Parathyroid adenoma (tissue), 2 donors: ENCODE results near the gene ZNF862.

Experiments used
- H2AFZ ChIP-seq: fragments of 300-600 bp; sonication (generic); one replicate; pipeline ENCODE4 v1.7.0; 2017; ENCODE audit warnings: antibody characterized with exemption, mild to moderate bottlenecking
- H3K27ac ChIP-seq: fragments of 300-600 bp; sonication (generic); one replicate; pipeline ENCODE4 v1.7.0; 2017
- H3K27me3 ChIP-seq: fragments of 300-600 bp; sonication (generic); one replicate; pipeline ENCODE4 v1.7.0; 2017; ENCODE audit warnings: low read length; ENCODE audit not compliant: control insufficient read depth, insufficient read depth
- H3K36me3 ChIP-seq: fragments of 300-600 bp; sonication (generic); one replicate; pipeline ENCODE4 v1.7.0; 2017; ENCODE audit warnings: low read length; ENCODE audit not compliant: control insufficient read depth, insufficient read depth
- H3K4me1 ChIP-seq: fragments of 300-600 bp; sonication (generic); one replicate; pipeline ENCODE4 v1.7.0; 2017; ENCODE audit warnings: control low read depth
- H3K4me2 ChIP-seq: fragments of 300-600 bp; sonication (generic); one replicate; pipeline ENCODE4 v1.7.0; 2017; ENCODE audit warnings: low read length
- H3K4me3 ChIP-seq: fragments of 300-600 bp; sonication (generic); one replicate; pipeline ENCODE4 v1.7.0; 2017; ENCODE audit warnings: low read depth, low read length
- H3K79me2 ChIP-seq: fragments of 300-600 bp; sonication (generic); one replicate; pipeline ENCODE4 v1.7.0; 2017; ENCODE audit warnings: control low read depth
- H3K9ac ChIP-seq: fragments of 300-600 bp; sonication (generic); one replicate; pipeline ENCODE4 v1.7.0; 2017; ENCODE audit warnings: mild to moderate bottlenecking
- H3K9me3 ChIP-seq: fragments of 300-600 bp; sonication (generic); one replicate; pipeline ENCODE4 v1.7.0; 2017; ENCODE audit warnings: low read length; ENCODE audit not compliant: control insufficient read depth
- CTCF ChIP-seq: fragments of 300-600 bp; sonication (generic); IDR thresholded peaks from one replicate; pipeline ENCODE4 v1.7.0; 2017; ENCODE audit warnings: antibody characterized with exemption, mild to moderate bottlenecking
- donor health status: primary hyperparathyroidism.

Gene ZNF862

GRCh38 chr7:149873074-149873969 is 35.1 kb downstream of the ZNF862 start, which contains the start of gene ATP6V0E2:
TSS of gene ATP6V0E2 (plus strand) at chr7:149873969. CDS start at chr7:149874066, 97 bp downstream.
- Histone ChIP-seq H3K9ac (no peak within 1 kb of the TSS), H3K9me3 (no peaks in the 10 kb centered on the region), H3K4me3 (peak within 1 kb of the TSS; percentile 93), H3K4me1 (no peaks in the 10 kb centered on the region), H3K79me2 (no peaks in the 10 kb centered on the region), H2AFZ (peak within 1 kb of the TSS; percentile 96), H3K27me3 (no peaks in the 10 kb centered on the region), H3K36me3 (no peaks in the 10 kb centered on the region), H3K4me2 (peak within 1 kb of the TSS; percentile 91), H3K27ac (peak within 1 kb of the TSS; percentile 24)
- no peak for TF ChIP-seq CTCF

GRCh38 chr7:149873970-149874643 is 35.9 kb downstream of the ZNF862 start:
- no peak for TF ChIP-seq CTCF
- H2AFZ ChIP-seq, result peak overlapping the region; percentile 96
- H3K4me2 ChIP-seq, result peak overlapping the region; percentile 91
- no peaks in the 10 kb centered on the region for H3K4me1 ChIP-seq
- no peaks in the 10 kb centered on the region for H3K36me3 ChIP-seq
- peak overlapping the region; percentile 93 for H3K4me3 ChIP-seq
- H3K9me3 ChIP-seq, result no peaks in the 10 kb centered on the region
- no peaks in the 10 kb centered on the region for H3K27me3 ChIP-seq
- peak overlapping the region; percentile 24 for H3K27ac ChIP-seq
- no peaks in the 10 kb centered on the region for H3K79me2 ChIP-seq
- H3K9ac ChIP-seq, result no peak overlapping the region

GRCh38 chr7:149874644-149875028 is 36.5 kb downstream of the ZNF862 start:
- Histone ChIP-seq H3K4me3 (peak overlapping the region; percentile 93), H3K9ac (no peak overlapping the region), H3K27me3 (no peaks in the 10 kb centered on the region), H3K9me3 (no peaks in the 10 kb centered on the region), H3K4me2 (peak overlapping the region; percentile 91), H2AFZ (peak overlapping the region; percentile 96), H3K36me3 (no peaks in the 10 kb centered on the region), H3K27ac (no peak overlapping the region), H3K4me1 (no peaks in the 10 kb centered on the region), H3K79me2 (no peaks in the 10 kb centered on the region)
- TF ChIP-seq CTCF, result no peak

- Histone ChIP-seq H3K9ac (no peak overlapping the region), H2AFZ (no peak overlapping the region), H3K79me2 (no peaks in the 10 kb centered on the region), H3K36me3 (no peaks in the 10 kb centered on the region), H3K27ac (no peak overlapping the region), H3K4me2 (no peak overlapping the region), H3K27me3 (no peaks in the 10 kb centered on the region), H3K4me3 (no peak overlapping the region), H3K9me3 (no peaks in the 10 kb centered on the region), H3K4me1 (no peaks in the 10 kb centered on the region)
- no peak for TF ChIP-seq CTCF
Measured at GRCh38 chr7:149875396-149875795, 37.2 kb downstream of the ZNF862 start.
